ENCODE results near the gene CYFIP2.
A peak's percentile ranks its signal among the peaks of the same experiment; 100 is the strongest.

CYFIP2 gene

DNA sequence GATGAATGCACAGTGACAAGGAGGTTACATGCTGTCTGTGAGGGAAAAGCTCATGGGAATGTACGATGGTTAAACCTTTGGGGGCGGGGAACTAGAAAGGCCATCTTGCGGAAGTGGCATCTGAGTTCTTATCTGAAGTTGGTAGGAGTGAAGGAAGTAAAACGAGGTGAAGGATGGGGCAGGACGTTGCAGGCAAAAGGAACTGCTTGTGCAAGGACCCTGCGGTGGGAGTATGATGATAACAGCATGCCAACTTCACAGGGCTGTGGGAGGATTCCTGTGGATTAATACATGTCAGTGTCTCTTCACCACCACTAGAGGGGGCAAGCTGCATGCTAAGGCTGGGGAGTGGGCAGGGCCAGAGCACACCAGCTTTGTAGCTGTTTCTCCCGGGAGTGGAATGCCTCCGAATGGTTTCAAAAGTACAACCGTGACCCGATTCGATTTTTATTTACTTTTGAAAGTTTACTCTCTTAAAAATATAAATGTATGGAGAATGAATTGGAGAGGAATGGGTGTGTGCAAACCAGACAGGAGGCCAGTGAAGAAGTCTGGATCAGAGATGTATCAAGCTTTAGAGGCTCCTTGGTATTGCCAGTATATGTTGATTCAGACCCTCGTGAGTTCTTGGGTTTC, 62.5 kb downstream of the CYFIP2 start:
- DNase-seq: peak in 1 of 2 experiments; percentile 7

GRCh38 chr5:157331807-157332206, 65.9 kb downstream of the CYFIP2 start:
- no peak for DNase-seq

DNA sequence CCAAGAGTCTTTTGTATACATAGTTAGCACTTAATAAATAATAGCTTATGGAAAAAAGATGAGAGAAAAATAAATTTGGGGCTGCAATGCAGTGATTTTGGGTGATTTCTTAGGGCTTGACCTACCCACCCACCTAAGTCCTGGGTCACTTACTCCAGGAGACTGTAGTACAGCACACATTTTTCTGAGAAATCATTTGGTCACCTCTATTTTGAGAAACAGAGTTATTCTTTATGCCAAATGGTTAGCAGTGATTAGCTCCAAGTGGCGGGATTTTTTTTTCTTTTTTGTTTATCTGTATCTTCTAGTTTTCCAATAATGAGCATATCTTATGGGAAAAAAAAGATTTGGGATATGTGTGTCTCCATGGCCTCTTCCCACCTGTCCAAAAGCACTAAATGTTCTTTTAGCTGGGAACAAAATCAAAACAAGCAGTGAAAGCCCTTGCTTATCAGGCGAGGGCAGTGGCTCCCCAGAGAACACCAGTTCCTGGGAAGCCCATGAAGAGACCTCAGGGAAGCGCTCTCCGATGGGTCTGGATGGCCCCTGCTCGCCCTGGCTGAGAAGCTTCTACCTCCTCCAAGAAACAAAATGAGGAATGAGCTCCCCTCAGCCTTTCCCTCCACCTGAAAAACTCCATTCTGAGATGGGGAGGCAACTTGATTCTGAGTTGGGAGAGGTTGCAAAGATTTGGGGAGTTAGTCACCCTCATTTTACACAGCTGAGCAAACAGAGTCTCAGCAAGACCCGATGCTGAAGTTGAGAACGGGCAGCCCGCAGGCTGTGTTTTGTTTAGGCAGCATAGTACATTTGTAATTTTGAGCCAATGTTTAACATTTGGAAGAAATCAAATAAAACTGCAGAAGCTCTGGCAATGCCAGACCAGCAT, 69.9 kb downstream of the CYFIP2 start:
- no peak for DNase-seq

DNA sequence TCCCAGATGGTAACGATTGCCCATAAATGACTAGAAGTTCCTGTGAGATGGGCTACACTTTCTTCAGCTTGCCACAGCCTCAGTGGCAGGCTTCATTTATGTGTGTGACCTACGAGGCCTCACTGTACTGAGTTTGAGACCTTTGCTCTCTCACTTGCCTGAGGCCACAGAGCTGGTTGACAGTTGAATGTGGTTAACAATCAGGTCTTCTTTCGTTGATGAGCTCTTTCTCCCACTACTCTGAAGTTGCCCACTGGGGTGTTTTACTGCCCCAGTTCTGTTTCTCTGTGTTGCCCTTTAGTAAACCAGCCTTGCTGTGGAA, 70.5 kb downstream of the CYFIP2 start:
- DNase-seq: no peak

DNA sequence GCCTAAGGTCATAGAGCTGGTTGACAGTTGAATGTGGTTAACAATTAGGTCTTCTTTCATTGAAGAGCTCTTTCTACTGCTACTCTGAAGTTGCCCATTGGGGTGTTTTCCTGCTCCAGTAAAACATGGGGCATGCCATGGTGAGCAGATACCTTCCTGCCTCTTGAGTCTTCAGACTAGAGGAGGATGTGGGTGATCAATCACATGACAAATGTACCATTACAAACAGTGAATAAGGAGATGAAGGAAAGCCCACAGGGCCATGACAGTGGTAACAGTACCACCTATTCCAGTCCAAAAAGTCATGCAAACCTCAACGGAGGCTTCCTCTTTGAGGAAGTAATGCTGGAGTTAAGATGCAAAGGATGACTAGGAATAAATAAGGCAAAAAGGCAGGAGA, 73.5 kb downstream of the CYFIP2 start:
- no peak for DNase-seq

GRCh38 chr5:157342822-157343402, 77.0 kb downstream of the CYFIP2 start:
- no peak for DNase-seq

GRCh38 chr5:157343842-157344790, 78.2 kb downstream of the CYFIP2 start:
- no peak for DNase-seq

- no peak for DNase-seq
Observed at GRCh38 chr5:157345067-157345466, 79.1 kb downstream of the CYFIP2 start.

DNA sequence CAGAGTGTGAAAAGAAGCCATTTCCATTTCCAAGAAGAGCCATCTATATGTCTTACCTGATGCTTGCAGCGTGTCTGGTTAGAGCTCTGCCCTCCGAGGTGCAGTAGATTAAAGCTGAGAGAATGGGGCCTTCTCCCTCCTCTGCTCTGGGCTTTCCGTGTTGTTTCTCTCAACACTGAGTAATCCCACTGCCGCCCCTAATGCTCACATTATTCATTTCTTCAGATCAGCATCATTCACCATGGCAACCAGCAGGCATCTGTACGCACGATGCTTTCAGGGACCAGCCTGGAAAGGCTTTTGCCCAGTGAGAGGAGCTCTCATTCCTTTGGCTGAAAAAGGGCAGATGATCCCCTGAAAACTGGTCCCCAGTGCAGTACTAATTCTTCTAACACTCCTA, 79.6 kb downstream of the CYFIP2 start:
- DNase-seq: no peak

GRCh38 chr5:157347301-157348048, 81.6 kb downstream of the CYFIP2 start:
- DNase-seq: no peak

DNA sequence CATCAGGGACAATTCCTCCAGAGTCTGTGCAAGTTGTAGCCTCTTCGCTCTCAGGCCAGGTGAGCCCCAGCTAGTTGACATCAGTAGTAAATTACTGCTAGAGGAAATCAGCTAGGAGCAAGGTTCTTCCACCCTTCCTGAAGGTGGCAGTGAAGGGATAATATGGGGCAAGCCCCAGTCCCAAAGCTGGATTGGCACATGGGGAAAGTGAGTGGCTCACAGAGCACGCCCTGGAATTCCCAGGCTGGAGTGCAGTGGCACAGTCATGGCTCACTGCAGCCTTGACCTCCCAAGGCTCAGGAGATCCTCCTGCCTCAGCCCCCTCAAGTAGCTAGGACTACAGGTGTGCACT, 82.1 kb downstream of the CYFIP2 start:
- no peak for DNase-seq

GRCh38 chr5:157350939-157351801, 85.2 kb downstream of the CYFIP2 start:
- no peak for DNase-seq

- DNase-seq: no peak
Observed at GRCh38 chr5:157351802-157352092, 85.8 kb downstream of the CYFIP2 start.

DNA sequence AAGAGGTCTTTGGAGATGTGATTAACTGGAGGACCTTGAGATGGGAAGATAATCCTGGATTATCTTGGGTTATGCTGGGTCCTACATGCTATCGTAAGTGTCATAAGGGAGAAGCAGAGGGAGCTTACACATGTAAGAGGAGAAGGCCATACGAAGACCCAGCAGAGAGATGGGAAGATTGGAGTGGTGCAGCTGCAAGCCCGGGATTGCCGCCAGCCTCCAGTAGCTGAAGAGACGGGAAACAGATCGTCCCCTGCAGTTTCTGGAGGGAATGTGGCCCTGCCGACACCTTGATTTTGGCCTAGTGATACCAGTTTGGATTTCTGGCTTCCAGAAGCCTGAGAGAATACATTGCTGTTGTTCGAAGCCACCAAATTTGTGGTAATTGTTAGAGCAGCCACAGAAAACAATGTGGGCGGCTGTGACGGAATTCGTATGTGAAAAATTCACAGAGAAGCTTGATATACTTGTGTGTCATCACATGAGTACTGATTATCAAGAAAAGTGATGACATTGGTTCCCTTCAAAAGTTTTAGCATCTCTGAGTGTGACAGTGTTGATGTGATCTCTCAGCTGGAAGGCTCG, 86.9 kb downstream of the CYFIP2 start:
- no peak for DNase-seq

DNA sequence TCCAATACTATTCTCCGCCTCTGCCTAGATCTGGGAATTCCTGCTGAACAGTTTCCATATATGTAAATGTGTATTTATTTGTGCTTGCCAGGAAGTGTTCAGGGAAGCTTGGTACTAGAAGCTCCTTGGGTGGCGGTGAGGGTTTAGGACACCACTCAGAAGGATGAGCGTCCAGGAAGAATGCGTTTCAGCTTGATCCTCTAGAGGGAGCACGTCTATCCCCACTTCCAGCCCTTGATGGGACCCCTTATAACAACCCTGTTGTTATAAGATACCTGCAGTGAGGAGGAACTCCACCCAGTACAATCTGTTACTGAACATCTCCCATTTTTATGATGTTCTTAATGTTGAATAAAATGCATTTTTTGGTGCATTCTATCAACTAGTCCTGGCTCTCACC, 88.9 kb downstream of the CYFIP2 start:
- DNase-seq: no peak

GRCh38 chr5:157356576-157356975, 90.7 kb downstream of the CYFIP2 start:
- no peak for DNase-seq

DNA sequence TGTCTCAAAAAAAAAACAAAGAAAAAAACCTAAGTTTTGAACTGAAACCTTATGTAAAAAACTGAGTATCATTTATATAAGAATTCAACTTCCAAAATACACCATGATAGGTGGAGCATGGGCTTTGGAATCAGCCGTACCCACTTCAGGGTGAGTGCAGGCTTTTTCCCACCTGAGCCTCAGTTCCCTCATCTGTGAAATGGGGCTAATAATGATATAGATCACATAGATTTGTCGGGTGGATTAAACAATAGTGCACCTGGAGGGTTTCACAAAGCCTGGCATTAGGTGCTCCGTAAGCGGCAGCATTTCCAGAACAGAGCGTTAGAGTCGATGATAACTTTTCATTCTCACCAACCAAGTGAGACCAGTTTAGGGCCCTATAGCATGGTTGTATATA, 91.9 kb downstream of the CYFIP2 start:
- no peak for DNase-seq

DNA sequence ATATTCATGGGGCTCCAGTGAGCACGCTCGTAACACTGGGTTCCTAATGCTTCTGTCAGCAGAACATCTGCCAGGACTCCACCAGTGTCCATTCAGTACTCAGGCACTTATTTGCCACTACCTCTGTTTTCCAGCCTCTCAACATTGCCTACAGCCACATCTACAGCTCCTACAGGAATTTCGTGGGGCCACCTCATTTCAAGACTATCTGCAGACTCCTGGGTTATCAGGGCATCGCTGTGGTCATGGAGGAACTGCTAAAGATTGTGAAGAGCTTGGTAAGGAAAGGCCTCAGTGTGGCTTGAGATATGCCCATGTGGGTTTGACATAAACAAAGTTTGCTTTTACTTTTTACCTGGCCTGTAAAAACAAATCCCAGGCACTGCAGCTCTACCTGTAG, 92.9 kb downstream of the CYFIP2 start:
- no peak for DNase-seq

DNA sequence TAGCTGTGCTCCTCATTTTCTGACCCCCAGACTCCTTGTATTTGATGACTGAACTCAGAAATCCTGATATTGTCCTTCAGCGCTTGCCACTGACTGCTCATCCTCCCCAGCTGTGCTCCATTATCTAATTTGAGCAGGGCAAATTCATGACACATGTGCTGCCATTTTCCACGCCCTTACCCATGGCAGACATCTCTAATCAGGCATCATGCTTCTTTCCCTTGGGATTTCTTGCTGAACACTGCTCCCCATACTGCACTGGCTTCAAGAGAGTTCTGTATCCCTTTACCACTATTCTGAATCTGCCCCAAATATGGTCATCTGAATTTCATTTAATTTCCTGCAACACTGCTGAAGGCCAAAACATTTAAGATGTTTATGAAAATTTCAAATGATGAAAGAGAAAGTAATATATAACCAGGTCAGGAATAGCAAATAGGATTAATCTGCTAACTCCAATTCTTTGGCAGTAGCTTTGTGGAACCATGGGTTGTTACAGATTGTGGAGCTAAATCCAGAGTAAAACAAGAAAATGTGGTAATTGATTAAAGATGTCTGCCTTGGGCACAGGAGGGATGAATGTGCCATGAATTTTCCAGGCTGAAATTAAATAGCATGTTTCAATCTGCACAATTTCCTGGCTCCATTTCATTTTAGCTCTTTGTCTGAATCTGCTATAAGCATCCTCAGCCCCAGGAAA, 93.6 kb downstream of the CYFIP2 start:
- no peak for DNase-seq

DNA sequence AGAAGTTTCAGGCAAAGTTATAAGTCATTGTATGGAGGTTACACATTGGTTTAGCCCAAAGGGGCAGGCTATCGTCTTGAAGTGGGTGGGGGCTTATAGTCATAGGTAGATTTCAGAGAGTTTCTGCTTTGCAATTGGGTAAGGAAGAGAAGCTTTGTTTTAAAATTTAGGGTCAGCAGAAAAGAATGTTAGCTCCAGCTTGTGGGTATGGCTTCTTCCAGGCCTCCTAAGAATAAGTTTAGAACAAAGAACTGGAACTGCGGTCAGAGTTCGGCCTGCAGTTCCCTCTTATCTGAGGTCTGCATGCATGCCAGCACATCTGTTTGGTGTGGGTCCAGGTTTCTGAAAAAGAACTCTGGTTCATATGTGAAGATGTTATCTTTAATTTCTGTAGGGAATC, 96.1 kb downstream of the CYFIP2 start:
- no peak for DNase-seq

GRCh38 chr5:157362502-157362901, 96.6 kb downstream of the CYFIP2 start:
- no peak for DNase-seq

All from NCI-H1930 (cell line).